Keratinocyte (primary cell): ENCODE data around the gene USP13.

Experiments
- EZH2 ChIP-seq: IDR thresholded peaks from one replicate; pipeline ENCODE4 v1.6.1; 2012; ENCODE audit warnings: inconsistent platforms, mild to moderate bottlenecking, low read length, moderate library complexity
- TF ChIP-seq, protein P1 (sequence below), 3 experiments: IDR thresholded peaks in 1 of 3; conservative IDR thresholded peaks in 1 of 3; optimal IDR thresholded peaks in 1 of 3; 2 replicates in 2 of 3; 3 replicates in 1 of 3; pipeline versions ENCODE3 to v1.5.1; 2011; ENCODE audit warnings: low read length in 3 of 3, mild to moderate bottlenecking in 3 of 3, moderate library complexity in 2 of 3, control low read depth in 1 of 3, inconsistent platforms in 1 of 3; ENCODE audit not compliant: insufficient read depth in 2 of 3; ENCODE audit errors: extremely low read depth in 1 of 3

DNA sequence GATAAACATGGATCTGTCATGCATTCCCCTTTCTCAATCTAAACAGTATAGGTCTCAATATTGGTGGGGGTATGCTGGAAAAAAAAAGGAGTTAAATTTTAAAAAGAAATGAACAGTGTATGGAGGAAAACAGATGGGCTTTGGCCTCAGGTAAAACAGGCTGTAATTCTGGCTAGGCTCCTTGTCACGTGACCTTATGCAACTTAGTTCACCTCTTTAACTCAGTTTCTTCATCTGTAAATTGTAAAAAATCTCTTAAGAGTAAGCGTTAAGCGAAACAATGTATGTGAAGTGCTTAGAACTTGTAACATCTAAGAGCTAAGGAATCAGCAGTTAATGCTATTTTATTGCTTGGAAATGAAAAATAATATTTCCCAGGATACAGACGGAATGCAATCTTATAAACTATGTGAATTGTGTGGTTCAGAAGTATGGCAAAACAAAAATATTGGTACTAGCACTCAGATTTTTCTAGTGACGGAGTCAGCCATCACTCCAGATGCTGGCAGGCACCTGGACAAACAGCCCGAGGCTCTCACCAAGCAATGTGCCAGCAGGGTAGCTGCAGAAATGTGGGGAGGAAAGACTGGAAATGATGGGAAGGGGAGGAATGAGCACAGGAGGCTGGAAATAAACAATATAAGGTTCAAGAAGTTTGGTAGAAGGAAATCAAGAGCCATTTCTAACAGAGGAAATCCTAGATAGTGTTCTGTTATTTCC is 172.8 kb downstream of the USP13 start:
- TF ChIP-seq, protein P1, sequence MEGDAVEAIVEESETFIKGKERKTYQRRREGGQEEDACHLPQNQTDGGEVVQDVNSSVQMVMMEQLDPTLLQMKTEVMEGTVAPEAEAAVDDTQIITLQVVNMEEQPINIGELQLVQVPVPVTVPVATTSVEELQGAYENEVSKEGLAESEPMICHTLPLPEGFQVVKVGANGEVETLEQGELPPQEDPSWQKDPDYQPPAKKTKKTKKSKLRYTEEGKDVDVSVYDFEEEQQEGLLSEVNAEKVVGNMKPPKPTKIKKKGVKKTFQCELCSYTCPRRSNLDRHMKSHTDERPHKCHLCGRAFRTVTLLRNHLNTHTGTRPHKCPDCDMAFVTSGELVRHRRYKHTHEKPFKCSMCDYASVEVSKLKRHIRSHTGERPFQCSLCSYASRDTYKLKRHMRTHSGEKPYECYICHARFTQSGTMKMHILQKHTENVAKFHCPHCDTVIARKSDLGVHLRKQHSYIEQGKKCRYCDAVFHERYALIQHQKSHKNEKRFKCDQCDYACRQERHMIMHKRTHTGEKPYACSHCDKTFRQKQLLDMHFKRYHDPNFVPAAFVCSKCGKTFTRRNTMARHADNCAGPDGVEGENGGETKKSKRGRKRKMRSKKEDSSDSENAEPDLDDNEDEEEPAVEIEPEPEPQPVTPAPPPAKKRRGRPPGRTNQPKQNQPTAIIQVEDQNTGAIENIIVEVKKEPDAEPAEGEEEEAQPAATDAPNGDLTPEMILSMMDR (optimal IDR thresholded peaks at IDR 0.05 in 1 of 3, IDR thresholded peaks at IDR 0.05 in 1 of 3, conservative IDR thresholded peaks at IDR 0.05 in 1 of 3; ENCODE audit: extremely low read depth in 1 of 3, insufficient read depth in 2 of 3, low read length in 3 of 3) = no peak
- TF ChIP-seq EZH2 = no peak
